Stimulated activated CD8-positive, alpha-beta memory T cell treated with anti-CD3 and anti-CD28 coated beads, Interleukin-2, amount 100 ng/mL, for 48 hours (primary cell): ENCODE measurements around the gene ARHGEF10L.
"Not testable (repeated sequence)": the region's sequence is repeated elsewhere in the genome, so short reads cannot be mapped to it uniquely, and the experiment has no call there.

ENCODE experiments used
- DNase-seq, 2 donors: peaks; one replicate each; pipeline ENCODE4 v3.0.0-alpha.2; 2020; ENCODE audit warnings: low read depth in 2 of 2

ARHGEF10L gene

DNA sequence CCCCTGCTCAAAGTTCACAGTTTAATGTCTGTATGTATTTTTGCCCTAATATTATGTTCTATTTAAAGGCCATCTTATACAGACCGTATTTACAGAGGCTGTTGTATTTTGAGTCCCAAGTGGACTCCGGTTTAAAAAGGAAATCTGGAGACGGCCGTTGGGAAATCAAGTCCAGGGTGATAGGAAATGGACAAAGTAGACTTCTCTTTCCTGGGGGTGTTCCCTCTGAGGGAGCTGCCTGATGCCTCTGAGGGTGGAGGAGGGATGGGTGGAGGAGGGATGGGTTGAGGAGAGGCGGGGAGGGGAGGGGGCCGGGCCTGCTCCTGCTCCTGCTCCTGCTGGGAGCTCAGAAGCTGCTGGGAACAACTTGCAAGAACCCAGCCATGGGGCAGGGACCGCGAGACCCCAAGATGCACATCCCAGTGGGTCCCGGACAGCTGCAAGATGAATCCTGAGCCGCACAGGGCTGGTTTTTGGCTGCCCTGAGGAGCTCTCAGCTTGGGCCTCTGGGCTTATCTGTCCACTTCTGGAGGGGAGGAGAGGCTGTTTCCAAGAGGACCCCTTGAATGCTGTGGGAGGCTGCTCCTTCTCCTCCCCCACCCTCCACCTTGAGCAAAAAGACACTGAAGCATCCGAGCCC is 203.6 kb downstream of the ARHGEF10L start:
- no peak for DNase-seq

DNA sequence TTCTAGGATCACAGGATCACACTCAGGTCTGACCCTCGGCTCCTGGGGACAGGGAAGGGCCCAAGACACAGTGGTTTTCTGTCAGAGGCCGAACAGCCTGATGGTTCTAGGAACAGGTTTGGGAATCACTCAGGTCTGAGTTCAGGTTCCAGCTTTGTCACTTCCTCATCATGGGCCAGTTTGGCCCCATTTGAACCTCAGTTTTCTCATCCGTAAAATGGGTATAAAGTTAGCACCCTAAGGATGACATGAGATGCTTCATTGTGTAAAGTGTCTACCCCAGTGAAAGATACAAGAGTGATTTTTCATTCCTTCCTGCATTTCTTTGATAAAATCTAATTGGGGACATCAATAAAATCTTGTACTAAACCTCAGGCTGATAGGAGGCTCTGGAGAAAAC is 204.4 kb downstream of the ARHGEF10L start:
- DNase-seq, result no peak

DNA sequence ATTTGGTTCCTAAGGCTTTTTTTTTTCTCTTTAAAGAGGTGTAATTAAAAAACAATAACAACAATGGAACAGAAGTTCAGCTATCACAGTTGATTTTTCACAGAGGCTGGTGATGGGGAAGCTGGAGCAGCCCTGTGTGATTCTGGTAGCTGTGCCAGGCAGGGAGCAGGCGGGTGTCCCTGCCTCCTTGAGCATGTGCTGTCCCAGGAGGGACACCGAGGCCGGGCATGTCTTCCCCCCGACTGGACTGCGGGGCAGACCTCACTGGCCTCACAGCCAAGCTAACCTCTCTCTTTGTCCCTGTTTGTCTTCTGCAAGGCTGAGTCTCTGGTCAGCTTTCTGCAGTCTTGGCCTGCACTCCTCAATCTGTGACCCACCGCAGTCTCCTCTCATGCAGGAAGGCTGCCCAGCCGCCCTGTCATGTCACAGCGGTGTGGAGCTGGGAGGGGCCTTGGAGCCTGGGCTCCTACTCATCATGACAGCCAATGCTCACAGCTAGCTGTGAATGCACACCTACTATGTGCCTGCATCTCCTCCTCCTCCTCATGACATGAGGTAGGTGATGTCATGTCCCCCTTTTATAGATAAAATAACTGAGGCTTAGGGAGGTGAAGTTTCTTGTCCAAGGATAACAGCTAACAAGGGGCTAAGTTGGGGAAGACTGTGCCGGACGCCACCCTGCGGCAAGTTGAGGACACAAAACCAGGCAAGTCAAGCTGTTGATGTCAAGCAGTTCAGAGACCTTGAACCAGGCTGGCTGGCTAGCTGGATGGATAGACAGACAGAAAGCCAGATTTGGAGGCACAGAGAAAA is 205.4 kb downstream of the ARHGEF10L start:
- no peak for DNase-seq

DNA sequence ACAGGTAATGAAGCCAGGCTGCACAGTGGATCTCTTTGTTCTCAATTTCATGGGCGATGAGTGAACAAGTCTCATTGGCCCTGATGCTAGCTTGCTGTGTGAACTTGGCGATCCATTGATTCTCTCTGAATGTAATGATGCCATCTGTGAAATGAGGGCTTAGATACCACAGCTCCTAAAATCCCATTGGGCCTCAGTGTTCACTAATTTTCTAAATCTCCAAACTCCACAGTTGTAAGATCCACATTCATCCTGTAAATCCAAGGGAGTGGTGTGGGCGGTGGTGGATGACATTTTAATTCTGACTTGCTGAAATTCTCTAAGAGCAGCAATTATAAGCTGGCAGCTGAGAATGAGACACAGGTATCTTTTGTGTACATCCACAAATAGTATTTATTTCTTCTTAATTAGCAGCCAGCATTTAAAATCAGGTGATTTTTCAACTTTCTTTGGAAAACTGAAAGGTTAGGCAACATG is 206.0 kb downstream of the ARHGEF10L start:
- DNase-seq, result no peak

DNA sequence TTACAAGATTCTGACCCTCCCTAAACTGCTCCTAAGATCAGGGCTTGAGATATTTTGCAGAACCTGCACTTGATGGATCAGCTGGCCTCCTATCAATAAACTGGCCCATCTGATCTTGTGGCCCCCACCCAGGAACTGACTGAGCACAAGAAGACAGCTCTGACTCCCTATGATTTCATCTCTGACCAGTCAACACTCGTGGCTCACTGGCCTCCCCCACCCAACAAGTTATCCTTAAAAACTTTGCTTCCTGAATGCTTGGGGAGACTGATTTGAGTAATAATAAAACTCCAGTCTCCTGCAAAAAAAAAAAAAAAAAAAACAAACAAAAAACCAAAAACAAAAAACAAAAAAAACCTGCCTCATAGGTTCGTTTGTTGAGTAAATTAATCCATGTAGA is 206.8 kb downstream of the ARHGEF10L start:
- not testable (repeated sequence) for DNase-seq

DNA sequence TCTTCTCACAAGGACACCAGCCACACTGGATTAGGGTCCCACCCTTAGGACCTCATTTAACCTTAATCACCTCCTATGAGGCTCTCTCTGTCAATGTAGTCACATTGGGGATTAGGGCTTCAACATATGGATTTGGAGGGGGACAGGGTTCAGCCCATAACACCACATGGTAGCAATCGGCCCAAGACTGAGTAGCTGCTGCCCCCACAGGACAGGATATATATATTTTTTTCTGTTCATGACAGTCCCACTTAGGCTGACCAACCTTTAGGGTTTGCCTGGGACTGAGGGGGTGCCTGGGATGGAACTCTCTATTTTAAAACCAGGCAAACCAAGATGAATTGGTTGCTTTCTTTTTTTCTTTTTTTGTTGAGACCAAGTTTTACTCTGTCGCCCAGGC is 207.4 kb downstream of the ARHGEF10L start:
- no peak for DNase-seq
